NCI-H345 (cell line): ENCODE results near the gene SEC11A.
A peak's percentile ranks its signal among the peaks of the same experiment; 100 is the strongest.
"Not testable (repeated sequence)": the region's sequence is repeated elsewhere in the genome, so short reads cannot be mapped to it uniquely, and the experiment has no call there.

ENCODE experiments used
- DNase-seq: peaks from one replicate; lab custom pipeline; 2025; lab: John Stamatoyannopoulos, UW

The SEC11A gene

GRCh38 chr15:84716036-84716732 is at the start of gene SEC11A:
Gene SEC11A (minus strand): TSS chr15:84716139. CDS start chr15:84716075, 64 bp downstream.
- peak; percentile 86 for DNase-seq

GRCh38 chr15:84765675-84766074 is 49.7 kb upstream of the SEC11A start:
- DNase-seq: no peak

- no peak for DNase-seq
These were observed 49.0 kb upstream of the SEC11A start for GRCh38 chr15:84764989-84765388.

- DNase-seq: no peak
These were observed 48.6 kb upstream of the SEC11A start for GRCh38 chr15:84764585-84764984.

GRCh38 chr15:84762840-84763572 is 47.1 kb upstream of the SEC11A start:
- DNase-seq: no peak

- DNase-seq: no peak
These were observed 45.7 kb upstream of the SEC11A start for GRCh38 chr15:84761607-84762131.

GRCh38 chr15:84760219-84760618 is 44.3 kb upstream of the SEC11A start:
- DNase-seq: no peak

GRCh38 chr15:84759018-84759417 is 43.1 kb upstream of the SEC11A start:
- DNase-seq: no peak

- DNase-seq: no peak
These were observed 40.0 kb upstream of the SEC11A start for GRCh38 chr15:84755736-84756527.

- DNase-seq: not testable (repeated sequence)
These were observed 39.0 kb upstream of the SEC11A start for GRCh38 chr15:84754889-84755288.

GRCh38 chr15:84752700-84753099 is 36.8 kb upstream of the SEC11A start:
- no peak for DNase-seq

GRCh38 chr15:84752195-84752594 is 36.3 kb upstream of the SEC11A start:
- no peak for DNase-seq

GRCh38 chr15:84751721-84752120 is 35.8 kb upstream of the SEC11A start:
- not testable (repeated sequence) for DNase-seq

GRCh38 chr15:84750583-84751092 is 34.7 kb upstream of the SEC11A start:
- DNase-seq: no peak

GRCh38 chr15:84749111-84749991 is 33.4 kb upstream of the SEC11A start:
- no peak for DNase-seq

- DNase-seq: peak; percentile 77
These were observed 32.6 kb upstream of the SEC11A start, which contains the start of gene ZNF592 for GRCh38 chr15:84748274-84749110. Gene ZNF592 (plus strand): TSS chr15:84748592. CDS start chr15:84782676, 34,084 bp downstream.

- DNase-seq: peak; percentile 52
These were observed 31.7 kb upstream of the SEC11A start for GRCh38 chr15:84747416-84748273.

GRCh38 chr15:84741121-84741520 is 25.2 kb upstream of the SEC11A start:
- DNase-seq: no peak

GRCh38 chr15:84740691-84741090 is 24.8 kb upstream of the SEC11A start:
- DNase-seq: no peak
